Lung (tissue), 12 donors: Measurements from ENCODE around the gene PET100. TPM values are rescaled to one million over a fixed set of nuclear protein-coding genes. Genes with fewer than 3 reads are reported as not detected.

ENCODE experiments used
- ATAC-seq: fragments of 200-7000 bp; cut with Tn5 transposase; one replicate; pipeline ENCODE4 v1.9.1; 2020; ENCODE audit warnings: moderate number of reproducible peaks; ENCODE audit not compliant: insufficient read depth, low FRiP score
- DNase-seq, 3 donors: peaks; one replicate each; pipeline ENCODE4 v3.0.0-alpha.2; 2013 to 2017
- H3K27ac ChIP-seq, 2 donors: one replicate each; pipeline ENCODE4 v1.5.1; 2013; ENCODE audit warnings: mild to moderate bottlenecking in 2 of 2, moderate library complexity in 2 of 2, control low read depth in 1 of 2, inconsistent platforms in 1 of 2, low read depth in 1 of 2, low read length in 1 of 2
- H3K27me3 ChIP-seq, 3 donors: one replicate each; pipeline ENCODE4 v1.5.1; 2013; ENCODE audit warnings: low read length in 2 of 3; ENCODE audit not compliant: control insufficient read depth in 3 of 3, insufficient read depth in 3 of 3
- H3K36me3 ChIP-seq, 4 donors: one replicate each; pipeline ENCODE4 v1.5.1; 2013; ENCODE audit warnings: low read length in 4 of 4, mild to moderate bottlenecking in 1 of 4, moderate library complexity in 1 of 4; ENCODE audit not compliant: control insufficient read depth in 4 of 4, insufficient read depth in 4 of 4
- H3K4me1 ChIP-seq, 5 donors: one replicate each; pipeline ENCODE4 v1.5.1; 2013; ENCODE audit warnings: low read length in 5 of 5, mild to moderate bottlenecking in 2 of 5, moderate library complexity in 1 of 5; ENCODE audit not compliant: control insufficient read depth in 5 of 5, insufficient read depth in 5 of 5
- H3K4me3 ChIP-seq: one replicate; pipeline ENCODE4 v1.5.1; 2013; ENCODE audit warnings: mild to moderate bottlenecking, control low read depth, moderate library complexity
- H3K9ac ChIP-seq, 2 donors: one replicate each; pipeline ENCODE4 v1.5.1; 2013; ENCODE audit warnings: low read length in 2 of 2, control low read depth in 1 of 2; ENCODE audit not compliant: insufficient read depth in 1 of 2
- H3K9me3 ChIP-seq, 4 donors: one replicate each; pipeline ENCODE4 v1.5.1; 2013; ENCODE audit warnings: low read length in 3 of 4, mild to moderate bottlenecking in 1 of 4, moderate library complexity in 1 of 4; ENCODE audit not compliant: control insufficient read depth in 4 of 4, insufficient read depth in 3 of 4
- CTCF ChIP-seq: IDR thresholded peaks from 2 replicates; pipeline ENCODE4 v1.5.1; 2012; ENCODE audit warnings: mild to moderate bottlenecking; ENCODE audit errors: control extremely low read depth, extremely low read depth
- WGBS, 2 donors: extraction: QIAGEN DNeasy Blood & Tissue Kit; methylation state at CpG; one replicate each; pipeline ENCODE4 v1.1.7; 2013; 5-methylcytosine and 5-hydroxymethylcytosine counted together
- polyA plus RNA-seq, 2 donors: library from polyadenylated mRNA; stranded (reverse); fragments of 200-250 nt; gene quantifications; one replicate each; pipeline ENCODE4 v1.2.1, GENCODE V29; 2013
- total RNA-seq, 2 donors: library from RNA; depleted of rRNA in 1 of 2; stranded (reverse); fragments of >200 nt in 1 of 2; gene quantifications; one replicate each; pipeline ENCODE4 v1.2.1, GENCODE V29; 2014 to 2021
- donor health status: control.
- donor health status: control.
- donor health status: Bipolar disorder and iron deficiency.
- donor health status: healthy.
- donor health status: DM: yes; HTN: yes; CAD: no.

PET100 gene
- total and polyA plus RNA-seq, 4 donors = 26.9 to 383 (median 88.1) TPM

DNA sequence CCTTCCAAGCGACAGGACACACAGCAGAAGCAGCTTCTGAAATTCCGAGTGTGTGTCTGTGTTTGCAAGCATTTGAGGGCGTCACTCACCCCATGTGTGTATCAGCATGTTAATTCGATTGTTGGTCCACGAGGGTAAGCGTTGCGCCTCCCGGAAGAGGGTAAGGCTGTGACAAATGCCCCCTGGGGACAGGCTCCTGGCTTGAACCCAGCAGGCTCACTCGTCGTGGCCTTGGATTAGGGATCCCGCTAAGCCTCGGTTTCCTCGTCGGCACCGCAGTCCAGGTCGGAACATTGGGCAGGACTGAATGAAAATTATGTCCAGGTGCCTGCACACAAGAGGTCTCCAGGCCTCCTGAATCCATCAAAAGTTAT is 6.7 kb downstream of the PET100 start:
- Histone ChIP-seq H3K9ac (no peak overlapping the region), H3K27me3 (peaks cover 0 to 3% (median 0%) of the 10 kb centered on the region in 3 donors), H3K9me3 (peaks cover 0 to 2% (median 0%) of the 10 kb centered on the region in 4 donors), H3K4me3 (no peak overlapping the region), H3K27ac (peak overlapping the region in 1 of 2 donors; percentile 60), H3K36me3 (peaks cover 0 to 12% (median 3%) of the 10 kb centered on the region in 4 donors), H3K4me1 (peaks cover 0 to 12% (median 0%) of the 10 kb centered on the region in 5 donors)
- TF ChIP-seq CTCF = no peak
- WGBS, 2 donors = 68 to 70% methylated on average over 16 of the region's 16 CpGs
- no peak for ATAC-seq
- no peak for DNase-seq

- H3K9ac ChIP-seq = peak within 1 kb of the TSS; percentile 1 to 37
- peaks cover 0 to 12% (median 0%) of the 10 kb centered on the region in 5 donors for H3K4me1 ChIP-seq
- H3K27ac ChIP-seq = peak within 1 kb of the TSS in 1 of 2 donors; percentile 86
- peaks cover 0 to 3% (median 0%) of the 10 kb centered on the region in 3 donors for H3K27me3 ChIP-seq
- peak; percentile 93 for ATAC-seq
- H3K36me3 ChIP-seq = peaks cover 0 to 12% (median 3%) of the 10 kb centered on the region in 4 donors
- TF ChIP-seq CTCF = no peak
- peak within 1 kb of the TSS; percentile 51 for H3K4me3 ChIP-seq
- H3K9me3 ChIP-seq = peaks cover 0 to 2% (median 0%) of the 10 kb centered on the region in 4 donors
- peak; percentile 33 to 76 (median 59) for DNase-seq
- WGBS, 2 donors = 4 to 7% methylated on average over 43 to 61 of the region's 61 CpGs
These were observed 7.2 kb downstream of the PET100 start, which contains the start of gene STXBP2 for GRCh38 chr19:7636691-7637373. TSS of gene STXBP2 (plus strand) at chr19:7637110. CDS start at chr19:7637150, 40 bp downstream.

DNA sequence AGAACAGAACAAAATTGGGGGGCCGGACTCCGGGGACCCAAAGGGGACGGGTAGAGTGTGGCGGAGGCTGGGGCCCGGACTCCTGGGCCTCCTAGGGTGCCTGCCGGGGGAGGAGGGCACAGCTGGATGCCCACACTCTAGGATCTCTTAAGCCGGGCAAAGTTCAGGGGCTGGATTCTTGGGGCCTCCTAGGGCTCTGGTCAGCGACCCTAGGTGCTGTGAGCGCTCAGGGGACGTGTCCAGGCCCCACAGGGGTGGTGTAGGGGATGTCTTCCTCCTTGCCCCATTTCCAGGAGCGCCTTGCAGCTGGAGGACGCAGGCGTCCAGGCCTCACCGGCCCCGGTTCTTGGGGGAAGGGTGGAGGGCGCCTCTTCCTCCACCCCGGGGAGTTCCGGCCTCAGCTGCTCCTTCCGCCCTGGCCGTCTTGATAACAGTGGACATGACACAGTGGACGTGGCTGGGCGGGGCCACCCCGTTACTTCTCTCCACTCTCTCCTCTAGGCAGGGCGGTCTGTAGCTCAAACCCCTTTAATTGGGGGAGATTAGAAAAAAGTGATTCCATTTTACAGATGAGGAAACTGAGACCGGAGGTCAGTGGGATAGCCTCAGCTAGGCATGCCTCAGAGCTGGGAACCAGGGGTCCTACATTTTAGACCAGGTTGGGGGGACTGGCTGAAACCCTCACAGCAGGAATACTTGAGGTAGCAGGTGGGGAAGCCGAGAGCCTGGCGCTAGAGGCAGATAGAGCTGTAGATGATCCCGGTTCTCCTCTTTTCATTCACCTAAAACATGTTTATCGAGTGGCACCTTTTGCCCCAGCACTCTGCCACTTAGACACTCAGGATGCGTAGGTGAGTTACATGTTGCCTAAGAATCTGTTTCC is 8.0 kb downstream of the PET100 start:
- Histone ChIP-seq H3K9ac (peak overlapping the region; percentile 1 to 37), H3K27ac (peak overlapping the region in 1 of 2 donors; percentile 86)
- no peak for DNase-seq

More for the DNA sequence above, 8.0 kb downstream of the PET100 start:
- peak; percentile 70 for ATAC-seq
- Histone ChIP-seq H3K4me1 (peaks cover 0 to 12% (median 0%) of the 10 kb centered on the region in 5 donors), H3K9me3 (peaks cover 0 to 2% (median 0%) of the 10 kb centered on the region in 4 donors), H3K4me3 (peak overlapping the region; percentile 51), H3K27me3 (peaks cover 0 to 3% (median 0%) of the 10 kb centered on the region in 3 donors), H3K36me3 (peaks cover 0 to 9% (median 3%) of the 10 kb centered on the region in 4 donors)
- no peak for TF ChIP-seq CTCF
- 26 to 29% methylated on average over 30 of the region's 30 CpGs for WGBS, 2 donors
